ENCODE results near the gene ZG16B. TPM values are rescaled to one million over a fixed set of nuclear protein-coding genes. Genes with fewer than 3 reads are reported as not detected.

Gene ZG16B
- total and polyA plus RNA-seq, 7 donors = 0.62 TPM; not detected in 6

GRCh38 chr16:2818272-2818876 lies 11.7 kb upstream of the ZG16B start:
- no peaks in the 10 kb centered on the region for H3K4me1 ChIP-seq
- intact Hi-C loops (cut with DNase I) = no loop called here
- H3K36me3 ChIP-seq (ENCODE audit: insufficient read depth in 1 of 2, low read depth in 1 of 2) = no peaks in the 10 kb centered on the region
- peaks cover 0 to 12% (median 2%) of the 10 kb centered on the region in 3 donors for H3K27me3 ChIP-seq (ENCODE audit: insufficient read depth in 3 of 3, low read length in 2 of 3)
- no peak overlapping the region for H3K4me3 ChIP-seq
- H3K9me3 ChIP-seq = no peaks in the 10 kb centered on the region
- DNase-seq = no peak
- TF ChIP-seq CTCF (IDR thresholded peaks at IDR 0.05) = no peak
- no peak for ATAC-seq
- 69 to 78% (median 75%) methylated on average over 10 of the region's 10 CpGs for WGBS, 3 donors
- H3K27ac ChIP-seq = no peak overlapping the region

GRCh38 chr16:2819179-2819938 lies 10.7 kb upstream of the ZG16B start:
- H3K9me3 ChIP-seq = no peaks in the 10 kb centered on the region
- no peaks in the 10 kb centered on the region for H3K36me3 ChIP-seq (ENCODE audit: insufficient read depth in 1 of 2, low read depth in 1 of 2)
- 81 to 87% (median 81%) methylated on average over 18 of the region's 18 CpGs for WGBS, 3 donors
- ATAC-seq (no peak), DNase-seq (no peak)
- H3K27ac ChIP-seq = no peak overlapping the region
- intact Hi-C loops (cut with DNase I) = no loop called here
- no peaks in the 10 kb centered on the region for H3K4me1 ChIP-seq
- no peak overlapping the region for H3K4me3 ChIP-seq
- peaks cover 0 to 12% (median 2%) of the 10 kb centered on the region in 3 donors for H3K27me3 ChIP-seq (ENCODE audit: insufficient read depth in 3 of 3, low read length in 2 of 3)
- TF ChIP-seq CTCF (IDR thresholded peaks at IDR 0.05) = no peak

GRCh38 chr16:2819939-2820835 lies 9.9 kb upstream of the ZG16B start:
- no peak overlapping the region for H3K4me3 ChIP-seq
- H3K9me3 ChIP-seq = no peaks in the 10 kb centered on the region
- no peaks in the 10 kb centered on the region for H3K4me1 ChIP-seq
- intact Hi-C loops (cut with DNase I) = no loop called here
- 63 to 66% (median 65%) methylated on average over 16 to 17 of the region's 17 CpGs for WGBS, 3 donors
- no peak overlapping the region for H3K27ac ChIP-seq
- peaks cover 0 to 9% (median 2%) of the 10 kb centered on the region in 3 donors for H3K27me3 ChIP-seq (ENCODE audit: insufficient read depth in 3 of 3, low read length in 2 of 3)
- H3K36me3 ChIP-seq (ENCODE audit: insufficient read depth in 1 of 2, low read depth in 1 of 2) = no peaks in the 10 kb centered on the region
- no peak for TF ChIP-seq CTCF (IDR thresholded peaks at IDR 0.05)
- ATAC-seq (no peak), DNase-seq (no peak)

GRCh38 chr16:2820836-2821486 lies 9.1 kb upstream of the ZG16B start:
- DNase-seq (no peak), ATAC-seq (no peak)
- intact Hi-C loops (cut with DNase I) = no loop called here
- peaks cover 0 to 8% (median 2%) of the 10 kb centered on the region in 3 donors for H3K27me3 ChIP-seq (ENCODE audit: insufficient read depth in 3 of 3, low read length in 2 of 3)
- H3K4me3 ChIP-seq = no peak overlapping the region
- TF ChIP-seq CTCF (IDR thresholded peaks at IDR 0.05) = no peak
- 73 to 75% (median 75%) methylated on average over 14 of the region's 14 CpGs for WGBS, 3 donors
- H3K27ac ChIP-seq = no peak overlapping the region
- no peaks in the 10 kb centered on the region for H3K9me3 ChIP-seq
- no peaks in the 10 kb centered on the region for H3K4me1 ChIP-seq
- H3K36me3 ChIP-seq (ENCODE audit: insufficient read depth in 1 of 2, low read depth in 1 of 2) = no peaks in the 10 kb centered on the region
